Bronchial epithelial cell (primary cell): ENCODE results near the gene ZC2HC1C. TPM values are rescaled to one million over a fixed set of nuclear protein-coding genes. Genes with fewer than 3 reads are reported as not detected.

ENCODE experiments used
- DNase-seq: peaks from one replicate; pipeline ENCODE4 v3.0.0-alpha.2; 2010; ENCODE audit warnings: low read depth
- FAIRE-seq: peaks from 2 replicates; lab custom pipeline; 2011; peaks lifted over from hg19 to GRCh38; lab: Jason Lieb, UNC
- H3K27me3 ChIP-seq: 2 replicates; pipeline ENCODE4 v1.5.1; 2011; ENCODE audit warnings: low read length; ENCODE audit not compliant: control insufficient read depth, insufficient read depth
- H3K36me3 ChIP-seq: 2 replicates; pipeline ENCODE4 v1.5.1; 2011; ENCODE audit warnings: low read length; ENCODE audit not compliant: control insufficient read depth, insufficient read depth
- H3K4me3 ChIP-seq: 2 replicates; pipeline ENCODE4 v1.5.1; 2011; ENCODE audit warnings: mild to moderate bottlenecking, low read depth, low read length, control low read depth
- total RNA-seq: library from RNA; depleted of rRNA; stranded (reverse); fragments of >200 nt; gene quantifications from 2 replicates; pipeline ENCODE4 v1.2.1, GENCODE V29; 2014
- TF ChIP-seq, protein P1 (sequence below): IDR thresholded peaks from 2 replicates; pipeline ENCODE4 v1.5.1; 2011; ENCODE audit warnings: mild to moderate bottlenecking, moderate library complexity, low read length, control low read depth, inconsistent platforms; ENCODE audit not compliant: insufficient read depth, severe bottlenecking

Gene ZC2HC1C
- total RNA-seq, 1 donor from 2014 or later = 0.53 TPM

DNA sequence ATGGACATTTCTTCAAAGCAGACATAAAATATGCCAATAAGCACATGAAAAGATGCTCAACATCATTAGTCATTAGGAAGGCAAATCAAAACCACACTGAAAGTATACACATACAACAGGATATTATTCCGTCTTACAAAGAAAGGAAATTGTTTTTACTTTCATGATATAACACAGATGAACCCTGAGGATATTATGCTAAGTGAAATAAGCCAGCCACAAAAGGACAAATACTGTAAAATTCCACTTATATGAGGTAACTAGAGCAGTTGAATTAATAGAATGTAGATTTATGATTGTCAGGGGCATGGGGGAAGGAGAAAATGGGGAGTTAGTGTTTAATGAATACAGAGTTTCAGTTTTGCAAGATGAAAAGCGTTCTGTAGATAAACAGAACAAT is 9.8 kb upstream of the ZC2HC1C start:
- no peak for DNase-seq
- no peaks in the 10 kb centered on the region for H3K27me3 ChIP-seq
- no peak overlapping the region for H3K4me3 ChIP-seq
- TF ChIP-seq, protein P1, sequence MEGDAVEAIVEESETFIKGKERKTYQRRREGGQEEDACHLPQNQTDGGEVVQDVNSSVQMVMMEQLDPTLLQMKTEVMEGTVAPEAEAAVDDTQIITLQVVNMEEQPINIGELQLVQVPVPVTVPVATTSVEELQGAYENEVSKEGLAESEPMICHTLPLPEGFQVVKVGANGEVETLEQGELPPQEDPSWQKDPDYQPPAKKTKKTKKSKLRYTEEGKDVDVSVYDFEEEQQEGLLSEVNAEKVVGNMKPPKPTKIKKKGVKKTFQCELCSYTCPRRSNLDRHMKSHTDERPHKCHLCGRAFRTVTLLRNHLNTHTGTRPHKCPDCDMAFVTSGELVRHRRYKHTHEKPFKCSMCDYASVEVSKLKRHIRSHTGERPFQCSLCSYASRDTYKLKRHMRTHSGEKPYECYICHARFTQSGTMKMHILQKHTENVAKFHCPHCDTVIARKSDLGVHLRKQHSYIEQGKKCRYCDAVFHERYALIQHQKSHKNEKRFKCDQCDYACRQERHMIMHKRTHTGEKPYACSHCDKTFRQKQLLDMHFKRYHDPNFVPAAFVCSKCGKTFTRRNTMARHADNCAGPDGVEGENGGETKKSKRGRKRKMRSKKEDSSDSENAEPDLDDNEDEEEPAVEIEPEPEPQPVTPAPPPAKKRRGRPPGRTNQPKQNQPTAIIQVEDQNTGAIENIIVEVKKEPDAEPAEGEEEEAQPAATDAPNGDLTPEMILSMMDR = no peak
- FAIRE-seq = no peak
- no peaks in the 10 kb centered on the region for H3K36me3 ChIP-seq

- Histone ChIP-seq H3K27me3 (no peaks in the 10 kb centered on the region), H3K4me3 (no peak overlapping the region), H3K36me3 (no peaks in the 10 kb centered on the region)
- TF ChIP-seq, protein P1 = no peak
- DNase-seq (no peak), FAIRE-seq (no peak)
Measured at GRCh38 chr14:75060420-75060819, 9.0 kb upstream of the ZC2HC1C start.

DNA sequence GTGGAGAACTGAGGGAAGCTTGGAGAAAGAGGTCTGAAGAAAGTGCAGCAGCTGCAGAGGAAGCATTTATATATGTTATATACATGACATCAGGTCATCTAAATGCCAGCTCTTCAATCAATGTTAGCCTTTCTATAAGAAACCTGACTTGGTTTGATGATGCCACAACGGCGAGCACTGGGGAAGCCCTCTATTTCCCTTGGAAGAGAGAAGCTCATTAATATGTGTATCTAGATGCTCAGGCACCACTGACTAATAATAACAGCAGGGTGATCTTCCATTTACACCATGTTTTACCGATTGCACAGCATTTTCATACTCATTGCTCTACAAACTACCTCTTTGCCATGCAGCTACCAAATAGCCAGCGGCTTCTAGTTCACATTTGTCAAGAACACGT is 6.4 kb upstream of the ZC2HC1C start:
- Histone ChIP-seq H3K27me3 (no peaks in the 10 kb centered on the region), H3K4me3 (peak overlapping the region; percentile 76), H3K36me3 (no peaks in the 10 kb centered on the region)
- FAIRE-seq (no peak), DNase-seq (no peak)
- TF ChIP-seq, protein P1 = no peak

- H3K27me3 ChIP-seq = no peaks in the 10 kb centered on the region
- H3K36me3 ChIP-seq = no peaks in the 10 kb centered on the region
- DNase-seq (peak; percentile 75), FAIRE-seq (no peak)
- TF ChIP-seq, protein P1 = no peak
- peak within 1 kb of the TSS; percentile 76 for H3K4me3 ChIP-seq
Measured at GRCh38 chr14:75063491-75064204, 5.8 kb upstream of the ZC2HC1C start, which contains the start of gene ACYP1. TSS of gene ACYP1 (minus strand) at chr14:75064024. CDS start at chr14:75063553, 471 bp downstream.

GRCh38 chr14:75064205-75064567 is 5.3 kb upstream of the ZC2HC1C start:
- FAIRE-seq (no peak), DNase-seq (no peak)
- no peaks in the 10 kb centered on the region for H3K27me3 ChIP-seq
- TF ChIP-seq, protein P1 = no peak
- peak overlapping the region; percentile 76 for H3K4me3 ChIP-seq
- no peaks in the 10 kb centered on the region for H3K36me3 ChIP-seq

DNA sequence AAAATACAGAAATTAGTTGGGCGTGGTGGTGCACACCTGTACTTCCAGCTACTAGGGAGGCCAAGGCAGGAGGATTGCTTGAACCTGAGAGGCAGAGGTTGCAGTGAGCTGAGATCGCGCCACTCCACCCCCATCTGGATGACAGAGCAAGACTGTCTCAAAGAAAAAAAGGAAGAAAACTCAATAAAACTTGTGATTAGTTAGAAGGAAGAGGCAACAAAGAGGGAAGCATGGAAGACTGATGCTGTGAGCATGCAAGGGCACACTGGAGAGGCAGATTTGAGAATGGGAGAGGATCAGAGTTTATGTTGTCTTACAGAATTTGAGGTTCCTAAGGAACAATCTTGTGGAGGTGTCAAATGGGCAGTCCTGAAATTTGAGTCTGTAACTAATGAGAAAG is 2.8 kb upstream of the ZC2HC1C start:
- no peak overlapping the region for H3K4me3 ChIP-seq
- no peak for DNase-seq
- no peak for FAIRE-seq
- H3K27me3 ChIP-seq = no peaks in the 10 kb centered on the region
- TF ChIP-seq, protein P1 = no peak
- H3K36me3 ChIP-seq = no peaks in the 10 kb centered on the region
